Ectodermal cell (in vitro differentiated cells): ENCODE results near the gene TFAP2A.
A peak's percentile ranks its signal among the peaks of the same experiment; 100 is the strongest.

Experiments
- H3K27ac ChIP-seq: 2 replicates; pipeline ENCODE4 v1.7.0; 2013; ENCODE audit warnings: mild to moderate bottlenecking, low read depth, low read length; ENCODE audit not compliant: insufficient read depth, poor library complexity, severe bottlenecking
- H3K27me3 ChIP-seq: 2 replicates; pipeline ENCODE4 v1.7.0; 2013; ENCODE audit warnings: mild to moderate bottlenecking, low read length; ENCODE audit not compliant: insufficient read depth, control insufficient read depth, poor library complexity, severe bottlenecking
- H3K36me3 ChIP-seq: one replicate; pipeline ENCODE4 v1.7.0; 2013; ENCODE audit warnings: low read length; ENCODE audit not compliant: control insufficient read depth, insufficient read depth
- H3K4me1 ChIP-seq: one replicate; pipeline ENCODE4 v1.7.0; 2013; ENCODE audit warnings: low read length; ENCODE audit not compliant: control insufficient read depth, insufficient read depth
- H3K4me3 ChIP-seq: 2 replicates; pipeline ENCODE4 v1.7.0; 2013; ENCODE audit warnings: low read depth, low read length, control low read depth; ENCODE audit not compliant: insufficient read depth
- H3K9me3 ChIP-seq: 2 replicates; pipeline ENCODE4 v1.7.0; 2013; ENCODE audit warnings: mild to moderate bottlenecking, low read length, moderate library complexity; ENCODE audit not compliant: control insufficient read depth
- WGBS, 2 experiments: methylation state at CpG; one replicate each; pipeline ENCODE4 v1.1.7; 2013; ENCODE audit warnings: missing lambda C conversion rate in 2 of 2; 5-methylcytosine and 5-hydroxymethylcytosine counted together

Gene TFAP2A

GRCh38 chr6:10419749-10420545, 5.1 kb upstream of the TFAP2A start:
- WGBS, 2 experiments = 2% methylated on average over 31 of the region's 31 CpGs

DNA sequence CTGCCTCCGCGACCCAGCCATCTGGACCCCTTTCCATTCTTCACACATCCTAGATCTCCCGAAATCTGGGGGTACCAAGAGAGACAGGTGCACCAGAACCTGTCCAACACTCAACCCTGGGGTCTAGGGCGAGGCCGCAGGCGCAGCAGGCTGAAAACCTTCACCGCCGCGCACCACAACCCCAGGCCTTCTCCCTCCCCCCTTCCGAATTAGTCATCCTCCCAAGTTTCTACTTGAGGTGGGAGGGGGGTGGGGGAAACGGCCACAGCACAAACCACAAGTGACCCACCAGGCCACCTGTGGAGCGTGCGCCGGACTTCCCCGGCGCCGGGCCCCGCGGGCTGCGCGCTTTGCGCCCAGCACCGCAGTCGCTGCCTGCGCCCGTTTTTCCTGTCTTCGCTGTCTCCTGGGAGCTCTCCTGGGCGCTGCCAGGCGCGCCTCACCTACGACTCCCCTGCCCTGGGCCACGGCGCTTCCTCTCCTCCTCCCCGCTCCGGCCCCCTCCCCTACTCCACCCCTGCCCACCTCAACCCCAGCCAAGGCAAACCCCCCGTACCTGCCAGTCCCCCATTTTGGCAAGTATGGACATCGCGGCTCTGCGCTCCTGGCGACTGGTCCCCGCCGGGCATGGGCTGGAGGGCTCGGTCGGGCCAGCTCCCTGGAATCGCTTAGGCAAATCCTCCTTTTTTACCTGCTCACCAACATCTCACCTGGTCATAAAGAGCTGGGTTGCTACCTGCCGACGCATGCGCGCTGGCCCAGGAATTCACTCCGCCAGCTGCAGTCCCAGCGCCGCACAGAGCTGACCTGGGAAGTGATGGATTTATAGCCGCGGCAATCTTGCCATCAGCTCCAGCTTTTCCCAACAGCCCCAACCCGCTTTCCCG, 4.2 kb upstream of the TFAP2A start:
- H3K9me3 ChIP-seq = no peaks in the 10 kb centered on the region
- peaks cover 64% of the 10 kb centered on the region for H3K4me1 ChIP-seq
- H3K27me3 ChIP-seq = peaks cover 100% of the 10 kb centered on the region
- no peaks in the 10 kb centered on the region for H3K36me3 ChIP-seq
- H3K27ac ChIP-seq = no peak overlapping the region
- H3K4me3 ChIP-seq = peak overlapping the region; percentile 18
- 0 to 1% methylated on average over 54 to 55 of the region's 56 CpGs for WGBS, 2 experiments

More at GRCh38 chr6:10419749-10420545, 5.1 kb upstream of the TFAP2A start:
- peaks cover 100% of the 10 kb centered on the region for H3K27me3 ChIP-seq
- H3K4me3 ChIP-seq = peak overlapping the region; percentile 18
- H3K9me3 ChIP-seq = no peaks in the 10 kb centered on the region
- no peak overlapping the region for H3K27ac ChIP-seq
- no peaks in the 10 kb centered on the region for H3K36me3 ChIP-seq
- peaks cover 64% of the 10 kb centered on the region for H3K4me1 ChIP-seq

DNA sequence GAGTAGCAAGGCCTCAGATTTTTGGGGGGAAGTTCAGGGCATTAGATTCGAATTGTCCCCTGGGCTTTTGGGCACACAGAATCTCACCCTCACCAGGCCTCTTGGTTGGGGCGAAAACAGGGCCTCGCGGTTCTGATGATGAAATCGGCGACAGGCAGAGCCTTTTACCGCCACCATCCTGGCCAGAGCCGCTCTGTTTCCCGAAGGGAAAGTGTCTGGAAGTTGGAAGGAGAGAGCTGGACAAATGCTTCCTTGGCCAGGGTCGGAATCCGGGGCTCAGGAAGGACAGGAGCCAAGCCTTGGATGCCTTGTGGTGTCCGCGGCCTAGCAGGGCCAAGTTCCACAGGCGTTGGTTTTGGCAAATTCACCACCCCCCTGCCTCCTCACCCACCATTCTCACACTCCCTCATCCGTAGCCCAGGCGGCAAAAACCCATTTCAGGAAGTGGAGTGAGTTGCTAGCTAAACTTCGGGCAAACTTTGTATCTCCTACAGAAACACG, 3.5 kb upstream of the TFAP2A start:
- WGBS, 2 experiments = 5% methylated on average over 18 of the region's 18 CpGs
- H3K4me1 ChIP-seq = peaks cover 64% of the 10 kb centered on the region

GRCh38 chr6:10417681-10418104, 2.8 kb upstream of the TFAP2A start:
- WGBS, 2 experiments = 1% methylated on average over 18 of the region's 18 CpGs
- no peaks in the 10 kb centered on the region for H3K36me3 ChIP-seq
- peaks cover 100% of the 10 kb centered on the region for H3K27me3 ChIP-seq
- no peaks in the 10 kb centered on the region for H3K9me3 ChIP-seq
- H3K27ac ChIP-seq = no peak overlapping the region
- H3K4me3 ChIP-seq = no peak overlapping the region
- peaks cover 68% of the 10 kb centered on the region for H3K4me1 ChIP-seq

More for the DNA sequence above, 3.5 kb upstream of the TFAP2A start:
- H3K36me3 ChIP-seq = no peaks in the 10 kb centered on the region
- no peak overlapping the region for H3K27ac ChIP-seq
- peaks cover 100% of the 10 kb centered on the region for H3K27me3 ChIP-seq
- H3K9me3 ChIP-seq = no peaks in the 10 kb centered on the region
- peak overlapping the region; percentile 18 for H3K4me3 ChIP-seq

GRCh38 chr6:10416863-10417641, 2.2 kb upstream of the TFAP2A start:
- 0% methylated on average over 48 of the region's 48 CpGs for WGBS, 2 experiments
- Histone ChIP-seq H3K4me3 (peak overlapping the region; percentile 20), H3K4me1 (peaks cover 68% of the 10 kb centered on the region), H3K27me3 (peaks cover 100% of the 10 kb centered on the region), H3K36me3 (no peaks in the 10 kb centered on the region), H3K9me3 (no peaks in the 10 kb centered on the region), H3K27ac (no peak overlapping the region)

- Histone ChIP-seq H3K36me3 (no peaks in the 10 kb centered on the region), H3K4me1 (peaks cover 65% of the 10 kb centered on the region), H3K9me3 (no peaks in the 10 kb centered on the region), H3K27ac (no peak overlapping the region), H3K4me3 (peak overlapping the region; percentile 20), H3K27me3 (peaks cover 100% of the 10 kb centered on the region)
- WGBS, 2 experiments = 1 to 2% methylated on average over 5 of the region's 5 CpGs
Observed at GRCh38 chr6:10416516-10416862, 1.6 kb upstream of the TFAP2A start.

DNA sequence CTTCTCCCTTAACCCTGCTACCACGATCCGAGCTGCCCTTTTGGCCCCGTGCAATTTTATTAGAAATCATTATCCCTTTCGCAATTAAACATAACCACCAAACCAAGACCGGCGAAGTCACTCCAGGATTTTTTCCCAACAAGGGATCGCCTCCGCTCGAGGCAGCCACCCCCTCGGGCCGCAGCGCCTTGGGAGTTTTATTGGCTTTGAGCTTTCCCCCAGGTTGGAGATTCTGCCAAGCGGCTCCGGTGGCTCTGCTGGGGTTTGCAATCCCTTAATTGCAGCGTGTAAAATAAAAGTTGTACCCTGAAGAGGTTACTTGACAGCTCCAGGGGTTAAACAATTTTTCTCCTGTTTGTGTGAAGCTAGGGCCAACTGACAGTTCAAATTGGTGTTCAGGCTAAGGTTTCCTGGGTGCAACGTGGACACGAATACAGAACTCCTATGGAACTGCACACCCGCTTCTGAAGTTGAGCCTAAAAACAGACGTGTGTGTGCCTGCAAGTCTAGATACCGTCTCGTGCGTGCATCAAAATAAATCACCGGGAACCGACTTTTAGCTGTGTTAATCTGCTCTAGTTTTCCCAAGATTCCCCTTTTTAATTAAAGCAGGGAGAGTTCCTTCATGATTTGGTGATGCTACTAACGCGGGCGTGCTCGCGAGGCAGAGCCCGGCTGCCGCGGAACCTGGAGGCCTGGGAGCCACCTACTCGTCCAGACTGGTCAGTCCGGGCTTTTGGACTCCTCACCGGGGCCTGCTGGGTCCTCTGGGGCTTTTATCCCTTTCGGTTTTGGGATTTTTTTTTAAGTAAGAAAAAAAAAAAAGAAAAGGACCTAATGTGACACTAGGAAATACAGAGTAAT, 975 bp upstream of the TFAP2A start:
- peaks cover 61% of the 10 kb centered on the region for H3K4me1 ChIP-seq
- H3K36me3 ChIP-seq = no peaks in the 10 kb centered on the region
- H3K27me3 ChIP-seq = peaks cover 100% of the 10 kb centered on the region
- WGBS, 2 experiments = 1 to 2% methylated on average over 36 of the region's 36 CpGs
- H3K9me3 ChIP-seq = no peaks in the 10 kb centered on the region
- H3K4me3 ChIP-seq = peak overlapping the region; percentile 48
- no peak overlapping the region for H3K27ac ChIP-seq

- peaks cover 100% of the 10 kb centered on the region for H3K27me3 ChIP-seq
- H3K4me3 ChIP-seq = peak overlapping the region; percentile 48
- 1 to 2% methylated on average over 37 of the region's 37 CpGs for WGBS, 2 experiments
- H3K9me3 ChIP-seq = no peaks in the 10 kb centered on the region
- H3K36me3 ChIP-seq = no peaks in the 10 kb centered on the region
- H3K4me1 ChIP-seq = peaks cover 44% of the 10 kb centered on the region
- no peak overlapping the region for H3K27ac ChIP-seq
Observed at GRCh38 chr6:10413850-10414738, 780 bp downstream of the TFAP2A start.
